GM12864 (cell line): ENCODE data around the gene LEFTY1.

ENCODE experiments used
- DNase-seq: peaks from one replicate; pipeline ENCODE4 v3.0.0-alpha.2; 2011; ENCODE audit warnings: low read depth
- H3K4me3 ChIP-seq: 2 replicates; pipeline ENCODE4 v1.5.1; 2011; ENCODE audit warnings: mild to moderate bottlenecking, low read depth, low read length, control low read depth
- CTCF ChIP-seq: IDR thresholded peaks from 2 replicates; pipeline ENCODE4 v1.5.1; 2011; ENCODE audit warnings: low read depth, mild to moderate bottlenecking, moderate library complexity, low read length, control low read depth, inconsistent platforms; ENCODE audit errors: missing control alignments

The LEFTY1 gene

DNA sequence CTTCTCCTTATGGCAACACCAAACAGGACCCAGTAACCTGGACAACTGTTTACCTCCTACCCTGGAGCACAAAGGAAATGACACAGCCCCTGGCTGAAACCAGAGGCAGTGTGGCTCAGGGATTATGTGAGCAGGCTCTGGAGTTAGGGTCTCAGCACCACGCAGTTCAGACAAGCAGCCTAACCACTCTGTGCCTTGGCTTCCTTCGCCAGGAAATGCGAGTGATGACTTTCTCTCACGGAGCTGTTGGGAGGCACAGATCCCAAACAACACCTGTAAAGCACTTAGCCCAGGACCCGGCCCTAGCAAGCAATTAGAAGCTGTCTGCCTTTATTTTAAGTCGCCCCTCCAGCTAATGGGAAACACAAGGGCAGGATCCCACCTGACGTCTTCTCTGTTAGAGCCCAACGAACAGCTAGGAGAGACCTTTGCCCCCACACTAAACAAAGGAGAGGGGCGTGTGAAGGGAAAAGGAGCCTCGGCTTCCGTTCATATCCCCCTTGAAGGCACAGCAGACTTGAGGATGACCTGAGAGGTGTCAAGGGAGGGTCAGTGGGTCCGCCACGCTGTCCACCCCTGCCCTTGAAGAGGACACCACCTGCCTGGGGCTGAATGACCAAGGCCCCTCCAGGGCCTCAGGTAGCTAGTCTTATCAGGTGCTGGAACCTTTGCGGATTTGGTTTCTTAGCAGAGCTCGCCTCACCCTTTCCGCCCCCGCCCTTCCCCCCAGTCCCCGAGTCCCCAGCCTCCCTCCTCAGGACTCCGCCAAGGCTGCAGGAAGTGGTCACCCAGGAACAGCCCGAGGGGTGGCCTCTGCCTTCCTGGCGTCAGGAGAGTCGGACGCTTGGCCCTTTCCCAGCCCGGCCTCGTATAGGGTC lies 7.6 kb downstream of the LEFTY1 start:
- peak overlapping the region; percentile 85 for H3K4me3 ChIP-seq
- DNase-seq = no peak
- no peak for TF ChIP-seq CTCF

GRCh38 chr1:225880636-225881035 lies 8.3 kb downstream of the LEFTY1 start:
- H3K4me3 ChIP-seq = no peak overlapping the region
- TF ChIP-seq CTCF = no peak
- DNase-seq = no peak

- TF ChIP-seq CTCF = no peak
- no peak for DNase-seq
- H3K4me3 ChIP-seq = no peak overlapping the region
Measured at GRCh38 chr1:225880222-225880588, 8.7 kb downstream of the LEFTY1 start.

- TF ChIP-seq CTCF = no peak
Measured at GRCh38 chr1:225879521-225880221, 9.3 kb downstream of the LEFTY1 start.

GRCh38 chr1:225878282-225878681 lies 10.7 kb downstream of the LEFTY1 start:
- DNase-seq = no peak
- H3K4me3 ChIP-seq = no peak overlapping the region
- no peak for TF ChIP-seq CTCF

More at GRCh38 chr1:225879521-225880221, 9.3 kb downstream of the LEFTY1 start:
- no peak for DNase-seq
- H3K4me3 ChIP-seq = no peak overlapping the region

DNA sequence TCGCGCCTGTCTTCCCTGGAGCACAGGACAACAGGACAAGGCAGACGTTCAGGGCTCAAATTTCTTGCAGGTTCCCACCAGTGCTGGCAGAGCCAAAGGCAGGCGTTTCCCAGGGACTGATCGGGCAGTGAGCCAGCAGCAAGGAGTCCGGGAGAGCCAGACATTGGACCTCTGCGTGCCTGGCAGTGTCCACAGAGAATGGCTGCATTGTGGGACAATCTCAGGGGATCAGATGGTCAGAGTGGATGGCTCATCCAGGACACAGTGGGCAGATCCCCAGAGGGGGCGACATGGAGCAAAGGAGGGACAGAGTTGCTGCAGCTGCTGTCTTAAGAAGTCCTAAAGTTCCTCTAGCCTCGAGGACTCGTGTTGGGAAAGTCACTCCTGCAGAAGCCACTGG lies 11.4 kb downstream of the LEFTY1 start:
- no peak for DNase-seq
- TF ChIP-seq CTCF = peak; percentile 57
- no peak overlapping the region for H3K4me3 ChIP-seq
